Right lobe of liver (tissue), 4 donors: ENCODE measurements around the gene PRDM1.

ENCODE experiments used
- POLR2A ChIP-seq: fragments of 450-650 bp; IDR thresholded peaks from one replicate; pipeline ENCODE4 v1.6.1; 2017; ENCODE audit warnings: antibody characterized with exemption, mild to moderate bottlenecking
- TF ChIP-seq, protein P1 (sequence below), 4 donors: fragments of 200-600 bp in 3 of 4; fragments of 450-650 bp in 1 of 4; IDR thresholded peaks; one replicate each; pipeline versions ENCODE4 v1.5.1 to v1.8.0; 2016 to 2022; ENCODE audit warnings: antibody characterized with exemption in 4 of 4, mild to moderate bottlenecking in 2 of 4
- donor health status: DM: no; HTN: no; CAD: no.
- donor health status: DM: no; HTN: no; CAD: no.
- donor health status: DM: no; HTN: yes; CAD: no.

DNA sequence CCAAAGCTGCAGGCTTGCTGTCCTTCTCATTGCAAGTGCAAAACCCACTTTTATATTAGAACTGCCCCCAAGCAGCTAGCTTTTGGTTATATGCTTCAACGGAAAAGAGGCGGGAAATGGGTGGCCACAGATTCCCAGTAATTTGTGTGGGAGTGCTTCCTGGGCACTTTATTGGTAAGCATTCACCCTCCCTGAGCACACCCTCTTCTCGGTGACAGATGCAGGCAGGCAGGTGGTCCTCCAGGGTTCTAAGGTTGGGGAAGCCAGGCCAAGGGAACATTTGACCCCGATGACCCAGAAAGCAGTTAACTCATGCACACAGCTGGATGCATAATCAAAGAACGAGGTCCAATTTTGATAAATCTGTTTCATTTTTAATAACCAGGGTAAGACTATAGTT lies 29.1 kb downstream of the PRDM1 start:
- TF ChIP-seq, protein P1, sequence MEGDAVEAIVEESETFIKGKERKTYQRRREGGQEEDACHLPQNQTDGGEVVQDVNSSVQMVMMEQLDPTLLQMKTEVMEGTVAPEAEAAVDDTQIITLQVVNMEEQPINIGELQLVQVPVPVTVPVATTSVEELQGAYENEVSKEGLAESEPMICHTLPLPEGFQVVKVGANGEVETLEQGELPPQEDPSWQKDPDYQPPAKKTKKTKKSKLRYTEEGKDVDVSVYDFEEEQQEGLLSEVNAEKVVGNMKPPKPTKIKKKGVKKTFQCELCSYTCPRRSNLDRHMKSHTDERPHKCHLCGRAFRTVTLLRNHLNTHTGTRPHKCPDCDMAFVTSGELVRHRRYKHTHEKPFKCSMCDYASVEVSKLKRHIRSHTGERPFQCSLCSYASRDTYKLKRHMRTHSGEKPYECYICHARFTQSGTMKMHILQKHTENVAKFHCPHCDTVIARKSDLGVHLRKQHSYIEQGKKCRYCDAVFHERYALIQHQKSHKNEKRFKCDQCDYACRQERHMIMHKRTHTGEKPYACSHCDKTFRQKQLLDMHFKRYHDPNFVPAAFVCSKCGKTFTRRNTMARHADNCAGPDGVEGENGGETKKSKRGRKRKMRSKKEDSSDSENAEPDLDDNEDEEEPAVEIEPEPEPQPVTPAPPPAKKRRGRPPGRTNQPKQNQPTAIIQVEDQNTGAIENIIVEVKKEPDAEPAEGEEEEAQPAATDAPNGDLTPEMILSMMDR (IDR thresholded peaks at IDR 0.05), result no peak
- TF ChIP-seq POLR2A, result no peak
